Loucy (cell line): ENCODE measurements around the gene CCDC126.
"Not testable (repeated sequence)": the region's sequence is repeated elsewhere in the genome, so short reads cannot be mapped to it uniquely, and the experiment has no call there.

Experiments used
- H2AFZ ChIP-seq: fragments of 200-600 bp; sonication (generic); 2 replicates; pipeline ENCODE4 v1.6.0; 2016; ENCODE audit warnings: antibody characterized with exemption, mild to moderate bottlenecking, low read length, moderate library complexity
- H3F3A ChIP-seq: fragments of 200-600 bp; 2 replicates; pipeline ENCODE4 v1.6.0; 2016; ENCODE audit warnings: antibody characterized with exemption, low read depth, mild to moderate bottlenecking
- H3K27me3 ChIP-seq: fragments of 200-600 bp; sonication (generic); 2 replicates; pipeline ENCODE4 v1.6.1; 2014; ENCODE audit warnings: low read length, mild to moderate bottlenecking; ENCODE audit not compliant: insufficient read depth, poor library complexity, severe bottlenecking
- H3K36me3 ChIP-seq: fragments of 200-600 bp; sonication (generic); 2 replicates; pipeline ENCODE4 v1.6.1; 2016; ENCODE audit warnings: low read length; ENCODE audit not compliant: insufficient read depth
- H3K4me1 ChIP-seq: fragments of 200-600 bp; sonication (generic); 2 replicates; pipeline ENCODE4 v1.5.1; 2014; ENCODE audit warnings: low read length, mild to moderate bottlenecking; ENCODE audit not compliant: insufficient read depth, poor library complexity, severe bottlenecking
- H3K4me2 ChIP-seq: fragments of 200-600 bp; sonication (generic); 2 replicates; pipeline ENCODE4 v1.6.0; 2014; ENCODE audit warnings: antibody characterized with exemption, low read length, low read depth, mild to moderate bottlenecking; ENCODE audit not compliant: poor library complexity, severe bottlenecking
- H3K4me3 ChIP-seq: fragments of 200-600 bp; sonication (generic); 2 replicates; pipeline ENCODE4 v1.5.1; 2014; ENCODE audit warnings: low read length, mild to moderate bottlenecking, mixed read lengths; ENCODE audit not compliant: poor library complexity, severe bottlenecking
- H3K79me2 ChIP-seq: fragments of 200-600 bp; sonication (generic); 2 replicates; pipeline ENCODE4 v1.6.1; 2014; ENCODE audit warnings: low read length; ENCODE audit not compliant: insufficient read depth
- H3K9ac ChIP-seq: fragments of 200-600 bp; sonication (generic); 2 replicates; pipeline ENCODE4 v1.6.0; 2014; ENCODE audit warnings: mild to moderate bottlenecking, low read depth, low read length, moderate library complexity; ENCODE audit not compliant: poor library complexity, severe bottlenecking
- H3K9me2 ChIP-seq: fragments of 200-600 bp; sonication (generic); replicated peaks from 2 replicates; pipeline ENCODE4 v1.6.1; 2016; ENCODE audit warnings: low read depth, low read length, mixed read lengths
- H3K9me3 ChIP-seq: fragments of 200-600 bp; sonication (generic); 2 replicates; pipeline ENCODE4 v1.6.1; 2014; ENCODE audit warnings: mild to moderate bottlenecking, antibody characterized with exemption, low read length, low read depth; ENCODE audit not compliant: insufficient read depth
- H4K20me1 ChIP-seq: fragments of 200-600 bp; sonication (generic); 2 replicates; pipeline ENCODE4 v1.6.0; 2014; ENCODE audit warnings: antibody characterized with exemption, low read length, mild to moderate bottlenecking; ENCODE audit not compliant: insufficient read depth, poor library complexity, severe bottlenecking
- EZH2phosphoT487 ChIP-seq: fragments of 200-600 bp; IDR thresholded peaks from 2 replicates; pipeline ENCODE4 v1.6.1; 2018; ENCODE audit warnings: antibody characterized with exemption, mild to moderate bottlenecking, moderate library complexity, borderline replicate concordance
- TF ChIP-seq, protein P1 (sequence below): fragments of 200-600 bp; sonication (generic); conservative IDR thresholded peaks from 2 replicates; pipeline ENCODE4 v1.5.1; 2014; ENCODE audit warnings: mild to moderate bottlenecking, antibody characterized with exemption, low read length

CCDC126 gene

DNA sequence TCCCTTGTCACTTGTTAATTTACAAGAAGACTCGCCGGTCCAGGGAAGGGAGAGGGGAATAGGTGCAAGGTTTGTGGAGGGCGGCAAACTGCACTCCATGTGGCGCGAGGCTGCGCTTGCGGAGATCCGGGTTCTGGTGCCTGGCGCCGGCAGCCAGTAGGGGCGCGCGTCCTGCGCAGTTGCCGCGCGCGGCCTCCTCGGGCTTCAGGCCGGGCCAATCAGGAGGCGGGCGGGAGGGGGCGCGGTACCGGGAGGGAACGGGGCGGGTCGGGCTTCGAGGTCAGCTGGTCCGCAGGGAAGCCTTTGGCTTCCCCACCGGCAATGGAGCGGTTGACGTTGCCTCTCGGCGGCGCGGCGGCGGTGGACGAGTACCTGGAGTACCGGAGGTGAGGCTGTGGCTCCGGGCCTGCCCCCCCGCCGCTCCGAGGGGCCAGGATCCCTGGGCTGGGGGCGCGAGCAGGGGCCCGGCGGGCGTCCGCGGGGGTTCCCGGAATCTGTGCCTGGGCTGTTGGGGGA lies 82.8 kb downstream of the CCDC126 start, which contains the start of gene FAM221A:
TSS of gene FAM221A (plus strand) at position 302 of the 516 bp plus-strand sequence. CDS start at position 322, 20 bp downstream.
- Histone ChIP-seq H3K36me3 (no peaks in the 10 kb centered on the region), H3K4me1 (peaks cover 28% of the 10 kb centered on the region), H4K20me1 (peaks cover 22% of the 10 kb centered on the region), H3K27me3 (no peaks in the 10 kb centered on the region), H3K4me2 (peak within 1 kb of the TSS; percentile 65), H2AFZ (peak within 1 kb of the TSS; percentile 86), H3K79me2 (peaks cover 45% of the 10 kb centered on the region), H3K9ac (peak within 1 kb of the TSS; percentile 95), H3K4me3 (peak within 1 kb of the TSS; percentile 84), H3K9me2 (no peaks in the 10 kb centered on the region), H3F3A (no peaks in the 10 kb centered on the region), H3K9me3 (no peaks in the 10 kb centered on the region)
- no peak for TF ChIP-seq EZH2phosphoT487
- TF ChIP-seq, protein P1, sequence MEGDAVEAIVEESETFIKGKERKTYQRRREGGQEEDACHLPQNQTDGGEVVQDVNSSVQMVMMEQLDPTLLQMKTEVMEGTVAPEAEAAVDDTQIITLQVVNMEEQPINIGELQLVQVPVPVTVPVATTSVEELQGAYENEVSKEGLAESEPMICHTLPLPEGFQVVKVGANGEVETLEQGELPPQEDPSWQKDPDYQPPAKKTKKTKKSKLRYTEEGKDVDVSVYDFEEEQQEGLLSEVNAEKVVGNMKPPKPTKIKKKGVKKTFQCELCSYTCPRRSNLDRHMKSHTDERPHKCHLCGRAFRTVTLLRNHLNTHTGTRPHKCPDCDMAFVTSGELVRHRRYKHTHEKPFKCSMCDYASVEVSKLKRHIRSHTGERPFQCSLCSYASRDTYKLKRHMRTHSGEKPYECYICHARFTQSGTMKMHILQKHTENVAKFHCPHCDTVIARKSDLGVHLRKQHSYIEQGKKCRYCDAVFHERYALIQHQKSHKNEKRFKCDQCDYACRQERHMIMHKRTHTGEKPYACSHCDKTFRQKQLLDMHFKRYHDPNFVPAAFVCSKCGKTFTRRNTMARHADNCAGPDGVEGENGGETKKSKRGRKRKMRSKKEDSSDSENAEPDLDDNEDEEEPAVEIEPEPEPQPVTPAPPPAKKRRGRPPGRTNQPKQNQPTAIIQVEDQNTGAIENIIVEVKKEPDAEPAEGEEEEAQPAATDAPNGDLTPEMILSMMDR = peak; percentile 54

DNA sequence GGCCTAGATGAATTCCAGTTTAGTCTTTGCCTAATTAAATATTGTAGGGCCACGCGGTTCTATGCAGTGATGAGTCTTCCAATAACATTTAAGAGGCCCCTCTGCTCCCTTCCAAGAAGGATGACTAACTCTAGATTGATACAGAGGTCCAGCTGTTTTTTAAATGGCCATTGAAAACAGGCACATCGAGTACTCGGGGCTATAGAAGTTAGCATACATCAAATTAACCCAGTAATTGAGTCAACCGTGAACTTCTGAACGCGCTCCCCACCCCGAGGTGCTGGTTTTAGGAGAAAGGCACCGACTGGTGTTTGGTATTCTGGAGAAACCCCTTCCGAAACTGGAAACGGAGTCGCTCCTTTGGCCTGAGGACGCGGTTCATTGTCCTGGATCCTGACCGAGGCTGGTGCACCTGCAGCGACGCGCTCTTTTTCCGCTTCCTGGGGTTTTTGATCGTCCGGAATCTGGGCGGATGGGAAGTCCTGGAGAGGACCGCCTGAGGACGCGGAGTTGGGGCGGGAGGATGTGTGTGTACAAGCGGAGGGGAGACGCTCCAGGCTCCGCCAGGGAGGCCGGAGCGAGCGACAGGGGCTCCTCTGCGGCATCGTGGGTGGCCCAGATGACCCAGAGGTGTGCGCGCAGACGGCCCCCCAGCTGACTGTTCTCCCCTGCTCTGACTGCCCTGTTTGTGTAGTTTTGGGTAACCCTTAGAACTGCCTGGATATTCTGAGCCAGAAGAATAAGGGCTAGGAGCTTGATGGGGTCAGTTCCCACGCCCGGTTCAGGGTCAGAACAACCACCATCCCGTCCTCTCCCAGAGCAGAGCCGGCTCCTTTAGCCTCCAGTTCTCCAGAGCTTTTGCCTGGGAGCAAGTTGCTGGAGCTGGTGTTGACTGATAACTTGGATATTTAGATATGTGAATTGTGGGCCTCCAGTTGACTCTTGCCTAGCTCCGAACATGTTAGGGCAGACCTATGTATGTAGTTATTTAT lies 83.5 kb downstream of the CCDC126 start:
- Histone ChIP-seq H4K20me1 (peaks cover 22% of the 10 kb centered on the region), H2AFZ (peak overlapping the region; percentile 86), H3K9me2 (no peaks in the 10 kb centered on the region), H3K27me3 (no peaks in the 10 kb centered on the region), H3K4me3 (peak overlapping the region; percentile 84), H3K9me3 (no peaks in the 10 kb centered on the region), H3K79me2 (peaks cover 52% of the 10 kb centered on the region), H3F3A (no peaks in the 10 kb centered on the region), H3K9ac (peak overlapping the region; percentile 95), H3K4me1 (peaks cover 28% of the 10 kb centered on the region), H3K36me3 (no peaks in the 10 kb centered on the region), H3K4me2 (peak overlapping the region; percentile 65)
- no peak for TF ChIP-seq EZH2phosphoT487
- TF ChIP-seq, protein P1 = no peak

DNA sequence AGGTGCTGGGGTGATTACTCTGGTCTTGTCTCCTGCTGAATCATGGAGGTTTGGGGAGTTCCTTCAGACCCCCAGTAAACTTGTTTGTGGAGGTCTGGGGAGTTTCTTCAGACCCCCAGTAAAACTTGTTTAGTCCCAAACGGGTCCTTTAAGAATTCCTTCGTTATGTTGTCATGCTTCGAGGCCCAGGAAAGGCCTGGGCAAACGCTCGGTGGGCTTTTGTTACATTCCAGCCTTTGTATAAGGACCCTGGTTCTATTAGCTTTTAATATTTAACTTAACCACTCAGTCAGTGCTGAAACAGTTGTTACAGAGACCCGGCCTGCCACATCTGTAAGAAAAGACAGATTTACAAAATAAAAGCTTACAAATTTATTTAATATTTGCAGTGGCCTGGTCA lies 86.9 kb downstream of the CCDC126 start:
- peak overlapping the region; percentile 56 for H3K4me2 ChIP-seq
- peaks cover 72% of the 10 kb centered on the region for H3K79me2 ChIP-seq

More for the DNA sequence above, 86.9 kb downstream of the CCDC126 start:
- H3K4me1 ChIP-seq = peaks cover 28% of the 10 kb centered on the region
- peak overlapping the region; percentile 23 for H3K9ac ChIP-seq
- peaks cover 23% of the 10 kb centered on the region for H4K20me1 ChIP-seq
- H3K9me2 ChIP-seq, H3K9me3 ChIP-seq, H2AFZ ChIP-seq, H3F3A ChIP-seq, H3K27me3 ChIP-seq, H3K36me3 ChIP-seq: not testable (repeated sequence)
- peak overlapping the region; percentile 35 for H3K4me3 ChIP-seq
